HG03095 (cell line): Measurements from ENCODE around the gene OR3A2.
"Not testable (repeated sequence)": the region's sequence is repeated elsewhere in the genome, so short reads cannot be mapped to it uniquely, and the experiment has no call there.

ENCODE experiments used
- ATAC-seq: cut with Tn5 transposase; IDR thresholded peaks from one replicate; pipeline ENCODE4 v1.9.1; 2021; ENCODE audit warnings: moderate library complexity; ENCODE audit not compliant: unreplicated experiment

Gene OR3A2

GRCh38 chr17:3295632-3296031 is 90.5 kb downstream of the OR3A2 start:
- ATAC-seq: no peak

GRCh38 chr17:3293548-3293947 is 92.6 kb downstream of the OR3A2 start:
- ATAC-seq: not testable (repeated sequence)

- no peak for ATAC-seq
These were observed 103.2 kb downstream of the OR3A2 start for GRCh38 chr17:3282901-3283300.

GRCh38 chr17:3276126-3276525 is 110.0 kb downstream of the OR3A2 start:
- no peak for ATAC-seq

- no peak for ATAC-seq
These were observed 114.8 kb downstream of the OR3A2 start for GRCh38 chr17:3271072-3271848.

GRCh38 chr17:3260600-3260999 is 125.5 kb downstream of the OR3A2 start:
- ATAC-seq: no peak

GRCh38 chr17:3260163-3260562 is 125.9 kb downstream of the OR3A2 start:
- no peak for ATAC-seq

- ATAC-seq: no peak
These were observed 129.5 kb downstream of the OR3A2 start for GRCh38 chr17:3256575-3256974.

GRCh38 chr17:3249013-3249412 is 137.1 kb downstream of the OR3A2 start:
- not testable (repeated sequence) for ATAC-seq

- not testable (repeated sequence) for ATAC-seq
These were observed 141.3 kb downstream of the OR3A2 start for GRCh38 chr17:3244841-3245240.

GRCh38 chr17:3241044-3241443 is 145.1 kb downstream of the OR3A2 start:
- ATAC-seq: not testable (repeated sequence)

GRCh38 chr17:3238685-3239084 is 147.4 kb downstream of the OR3A2 start:
- ATAC-seq: not testable (repeated sequence)

- ATAC-seq: not testable (repeated sequence)
These were observed 153.8 kb downstream of the OR3A2 start for GRCh38 chr17:3232300-3232699.
